ENCODE measurements around the gene MAGI2. TPM values are rescaled to one million over a fixed set of nuclear protein-coding genes. Genes with fewer than 3 reads are reported as not detected.

MAGI2 gene
- total RNA-seq, 2 experiments from 2014 or later = 0.17 TPM

GRCh38 chr7:79347351-79347750, 106.1 kb downstream of the MAGI2 start:
- Mint-ChIP-seq H3K36me3 (no peaks in the 10 kb centered on the region), H3K4me1 (ENCODE audit: low read depth) (no peaks in the 10 kb centered on the region), H3K27me3 (no peaks in the 10 kb centered on the region), H3K9me3 (peaks cover 4% of the 10 kb centered on the region), H3K27ac (no peak overlapping the region), H3K4me3 (no peak overlapping the region)
- intact Hi-C loops (cut with micrococcal nuclease) = no loop called here
- ChIA-PET POLR2A (no interaction called here), CTCF (no interaction called here)
- DNase-seq = no peak

GRCh38 chr7:79341902-79342301, 111.6 kb downstream of the MAGI2 start:
- ChIA-PET CTCF (no interaction called here), POLR2A (no interaction called here)
- no peak for DNase-seq
- Mint-ChIP-seq H3K27ac (no peak overlapping the region), H3K36me3 (no peaks in the 10 kb centered on the region), H3K27me3 (no peaks in the 10 kb centered on the region), H3K9me3 (peaks cover 10% of the 10 kb centered on the region), H3K4me1 (ENCODE audit: low read depth) (no peaks in the 10 kb centered on the region), H3K4me3 (no peak overlapping the region)
- intact Hi-C loops (cut with micrococcal nuclease) = no loop called here

GRCh38 chr7:79340212-79340611, 113.3 kb downstream of the MAGI2 start:
- Mint-ChIP-seq H3K9me3 (peaks cover 6% of the 10 kb centered on the region), H3K27ac (no peak overlapping the region), H3K27me3 (no peaks in the 10 kb centered on the region), H3K36me3 (no peaks in the 10 kb centered on the region), H3K4me3 (no peak overlapping the region), H3K4me1 (ENCODE audit: low read depth) (no peaks in the 10 kb centered on the region)
- CTCF ChIA-PET = no interaction called here
- intact Hi-C loops (cut with micrococcal nuclease) = no loop called here
- no peak for DNase-seq
- POLR2A ChIA-PET = no interaction called here

GRCh38 chr7:79339208-79339925, 114.1 kb downstream of the MAGI2 start:
- H3K27me3 Mint-ChIP-seq = no peaks in the 10 kb centered on the region
- H3K4me3 Mint-ChIP-seq = no peak overlapping the region
- peaks cover 6% of the 10 kb centered on the region for H3K9me3 Mint-ChIP-seq
- ChIA-PET POLR2A (no interaction called here), CTCF (no interaction called here)
- no peak for DNase-seq
- no peaks in the 10 kb centered on the region for H3K36me3 Mint-ChIP-seq
- H3K4me1 Mint-ChIP-seq (ENCODE audit: low read depth) = no peaks in the 10 kb centered on the region
- H3K27ac Mint-ChIP-seq = no peak overlapping the region
- intact Hi-C loops (cut with micrococcal nuclease) = no loop called here

GRCh38 chr7:79337717-79338116, 115.8 kb downstream of the MAGI2 start:
- DNase-seq = no peak
- ChIA-PET POLR2A (no interaction called here), CTCF (no interaction called here)
- H3K36me3 Mint-ChIP-seq = no peaks in the 10 kb centered on the region
- intact Hi-C loops (cut with micrococcal nuclease) = no loop called here
- no peaks in the 10 kb centered on the region for H3K4me1 Mint-ChIP-seq (ENCODE audit: low read depth)
- H3K4me3 Mint-ChIP-seq = no peak overlapping the region
- H3K27ac Mint-ChIP-seq = no peak overlapping the region
- no peaks in the 10 kb centered on the region for H3K27me3 Mint-ChIP-seq
- H3K9me3 Mint-ChIP-seq = peaks cover 6% of the 10 kb centered on the region

GRCh38 chr7:79334841-79335240, 118.6 kb downstream of the MAGI2 start:
- ChIA-PET CTCF (no interaction called here), POLR2A (no interaction called here)
- H3K27me3 Mint-ChIP-seq = no peaks in the 10 kb centered on the region
- intact Hi-C loops (cut with micrococcal nuclease) = no loop called here
- H3K27ac Mint-ChIP-seq = no peak overlapping the region
- H3K4me1 Mint-ChIP-seq (ENCODE audit: low read depth) = no peaks in the 10 kb centered on the region
- no peaks in the 10 kb centered on the region for H3K36me3 Mint-ChIP-seq
- DNase-seq = no peak
- H3K4me3 Mint-ChIP-seq = no peak overlapping the region
- peaks cover 6% of the 10 kb centered on the region for H3K9me3 Mint-ChIP-seq

GRCh38 chr7:79334334-79334733, 119.1 kb downstream of the MAGI2 start:
- CTCF ChIA-PET = no interaction called here
- Mint-ChIP-seq H3K4me3 (no peak overlapping the region), H3K9me3 (peaks cover 6% of the 10 kb centered on the region), H3K27ac (no peak overlapping the region), H3K27me3 (no peaks in the 10 kb centered on the region), H3K4me1 (ENCODE audit: low read depth) (no peaks in the 10 kb centered on the region), H3K36me3 (no peaks in the 10 kb centered on the region)
- intact Hi-C loops (cut with micrococcal nuclease) = no loop called here
- no peak for DNase-seq
- POLR2A ChIA-PET = no interaction called here

GRCh38 chr7:79332091-79332490, 121.4 kb downstream of the MAGI2 start:
- Mint-ChIP-seq H3K27me3 (no peaks in the 10 kb centered on the region), H3K36me3 (no peaks in the 10 kb centered on the region), H3K4me3 (no peak overlapping the region), H3K27ac (no peak overlapping the region), H3K4me1 (ENCODE audit: low read depth) (no peaks in the 10 kb centered on the region), H3K9me3 (no peaks in the 10 kb centered on the region)
- POLR2A ChIA-PET = no interaction called here
- CTCF ChIA-PET = no interaction called here
- intact Hi-C loops (cut with micrococcal nuclease) = no loop called here
- no peak for DNase-seq

- Mint-ChIP-seq H3K4me1 (ENCODE audit: low read depth) (no peaks in the 10 kb centered on the region), H3K9me3 (peaks cover 2% of the 10 kb centered on the region), H3K4me3 (no peak overlapping the region), H3K27me3 (no peaks in the 10 kb centered on the region), H3K36me3 (no peaks in the 10 kb centered on the region), H3K27ac (no peak overlapping the region)
- ChIA-PET CTCF (no interaction called here), POLR2A (no interaction called here)
- intact Hi-C loops (cut with micrococcal nuclease) = no loop called here
- no peak for DNase-seq
These were observed 124.0 kb downstream of the MAGI2 start for GRCh38 chr7:79329464-79329863.

- no peaks in the 10 kb centered on the region for H3K4me1 Mint-ChIP-seq (ENCODE audit: low read depth)
- intact Hi-C loops (cut with micrococcal nuclease) = no loop called here
- H3K4me3 Mint-ChIP-seq = no peak overlapping the region
- H3K27me3 Mint-ChIP-seq = no peaks in the 10 kb centered on the region
- CTCF ChIA-PET = no interaction called here
- H3K27ac Mint-ChIP-seq = no peak overlapping the region
- H3K36me3 Mint-ChIP-seq = no peaks in the 10 kb centered on the region
- peaks cover 5% of the 10 kb centered on the region for H3K9me3 Mint-ChIP-seq
- POLR2A ChIA-PET = no interaction called here
- DNase-seq = no peak
These were observed 132.6 kb downstream of the MAGI2 start for GRCh38 chr7:79320741-79321473.

GRCh38 chr7:79319369-79319768, 134.1 kb downstream of the MAGI2 start:
- Mint-ChIP-seq H3K4me1 (ENCODE audit: low read depth) (no peaks in the 10 kb centered on the region), H3K27ac (no peak overlapping the region), H3K4me3 (no peak overlapping the region), H3K36me3 (no peaks in the 10 kb centered on the region), H3K9me3 (peaks cover 11% of the 10 kb centered on the region), H3K27me3 (no peaks in the 10 kb centered on the region)
- no peak for DNase-seq
- ChIA-PET POLR2A (no interaction called here), CTCF (no interaction called here)
- intact Hi-C loops (cut with micrococcal nuclease) = no loop called here

- Mint-ChIP-seq H3K9me3 (peaks cover 11% of the 10 kb centered on the region), H3K27me3 (no peaks in the 10 kb centered on the region), H3K36me3 (no peaks in the 10 kb centered on the region), H3K4me3 (no peak overlapping the region), H3K4me1 (ENCODE audit: low read depth) (no peaks in the 10 kb centered on the region), H3K27ac (no peak overlapping the region)
- ChIA-PET POLR2A (no interaction called here), CTCF (no interaction called here)
- no peak for DNase-seq
- intact Hi-C loops (cut with micrococcal nuclease) = no loop called here
These were observed 135.7 kb downstream of the MAGI2 start for GRCh38 chr7:79317728-79318127.

- Mint-ChIP-seq H3K27ac (no peak overlapping the region), H3K4me3 (no peak overlapping the region), H3K4me1 (ENCODE audit: low read depth) (no peaks in the 10 kb centered on the region), H3K9me3 (peaks cover 8% of the 10 kb centered on the region), H3K27me3 (no peaks in the 10 kb centered on the region), H3K36me3 (no peaks in the 10 kb centered on the region)
- CTCF ChIA-PET = no interaction called here
- POLR2A ChIA-PET = no interaction called here
- intact Hi-C loops (cut with micrococcal nuclease) = no loop called here
- DNase-seq = no peak
These were observed 141.4 kb downstream of the MAGI2 start for GRCh38 chr7:79312022-79312421.
